Astrocyte (in vitro differentiated cells and primary cell): ENCODE data around the gene CD209.

Experiments used
- EZH2 ChIP-seq: IDR thresholded peaks from 2 replicates; pipeline ENCODE4 v1.6.1; 2012; ENCODE audit warnings: mild to moderate bottlenecking, low read length, inconsistent platforms; ENCODE audit not compliant: insufficient read depth
- TF ChIP-seq, protein P1 (sequence below): IDR thresholded peaks from 2 replicates; pipeline ENCODE4 v1.5.1; 2011; ENCODE audit warnings: low read depth, mild to moderate bottlenecking, inconsistent platforms, low read length, moderate library complexity; ENCODE audit not compliant: insufficient read depth

DNA sequence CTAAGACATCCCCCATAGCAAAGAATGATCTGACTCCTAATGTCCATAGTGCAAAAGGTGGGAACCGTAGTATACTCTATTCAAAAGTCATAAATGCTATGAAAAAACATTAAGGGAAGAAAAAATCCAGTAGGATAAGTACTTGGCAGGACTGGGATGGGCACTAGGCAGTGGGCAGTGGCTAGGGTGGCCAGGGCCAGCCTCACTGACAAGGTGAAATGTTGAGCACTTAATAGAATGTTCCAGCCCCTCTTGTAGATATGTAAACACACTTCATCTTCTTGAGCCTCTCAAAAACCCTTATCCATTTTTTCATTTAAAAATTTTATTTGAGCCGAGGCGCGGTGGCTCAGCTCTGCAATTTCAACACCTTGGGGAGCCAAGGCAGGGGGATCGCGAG is 14.0 kb downstream of the CD209 start:
- no peak for TF ChIP-seq EZH2
- TF ChIP-seq, protein P1, sequence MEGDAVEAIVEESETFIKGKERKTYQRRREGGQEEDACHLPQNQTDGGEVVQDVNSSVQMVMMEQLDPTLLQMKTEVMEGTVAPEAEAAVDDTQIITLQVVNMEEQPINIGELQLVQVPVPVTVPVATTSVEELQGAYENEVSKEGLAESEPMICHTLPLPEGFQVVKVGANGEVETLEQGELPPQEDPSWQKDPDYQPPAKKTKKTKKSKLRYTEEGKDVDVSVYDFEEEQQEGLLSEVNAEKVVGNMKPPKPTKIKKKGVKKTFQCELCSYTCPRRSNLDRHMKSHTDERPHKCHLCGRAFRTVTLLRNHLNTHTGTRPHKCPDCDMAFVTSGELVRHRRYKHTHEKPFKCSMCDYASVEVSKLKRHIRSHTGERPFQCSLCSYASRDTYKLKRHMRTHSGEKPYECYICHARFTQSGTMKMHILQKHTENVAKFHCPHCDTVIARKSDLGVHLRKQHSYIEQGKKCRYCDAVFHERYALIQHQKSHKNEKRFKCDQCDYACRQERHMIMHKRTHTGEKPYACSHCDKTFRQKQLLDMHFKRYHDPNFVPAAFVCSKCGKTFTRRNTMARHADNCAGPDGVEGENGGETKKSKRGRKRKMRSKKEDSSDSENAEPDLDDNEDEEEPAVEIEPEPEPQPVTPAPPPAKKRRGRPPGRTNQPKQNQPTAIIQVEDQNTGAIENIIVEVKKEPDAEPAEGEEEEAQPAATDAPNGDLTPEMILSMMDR, result no peak
